Keratinocyte (primary cell): ENCODE results near the gene PSMD14.

Source experiments
- CTCF ChIP-seq, 3 experiments: IDR thresholded peaks in 1 of 3; conservative IDR thresholded peaks in 1 of 3; optimal IDR thresholded peaks in 1 of 3; 2 replicates in 2 of 3; 3 replicates in 1 of 3; pipeline versions ENCODE3 to v1.5.1; 2011; ENCODE audit warnings: low read length in 3 of 3, mild to moderate bottlenecking in 3 of 3, moderate library complexity in 2 of 3, control low read depth in 1 of 3, inconsistent platforms in 1 of 3; ENCODE audit not compliant: insufficient read depth in 2 of 3; ENCODE audit errors: extremely low read depth in 1 of 3
- EZH2 ChIP-seq: IDR thresholded peaks from one replicate; pipeline ENCODE4 v1.6.1; 2012; ENCODE audit warnings: inconsistent platforms, mild to moderate bottlenecking, low read length, moderate library complexity

GRCh38 chr2:161312996-161313395, 4.8 kb downstream of the PSMD14 start:
- TF ChIP-seq CTCF (optimal IDR thresholded peaks at IDR 0.05 in 1 of 3, IDR thresholded peaks at IDR 0.05 in 1 of 3, conservative IDR thresholded peaks at IDR 0.05 in 1 of 3; ENCODE audit: extremely low read depth in 1 of 3, insufficient read depth in 2 of 3, low read length in 3 of 3): no peak
- no peak for TF ChIP-seq EZH2
